ENCODE data around the gene RBBP4.
"Not testable (repeated sequence)": the region's sequence is repeated elsewhere in the genome, so short reads cannot be mapped to it uniquely, and the experiment has no call there.

Gene RBBP4

DNA sequence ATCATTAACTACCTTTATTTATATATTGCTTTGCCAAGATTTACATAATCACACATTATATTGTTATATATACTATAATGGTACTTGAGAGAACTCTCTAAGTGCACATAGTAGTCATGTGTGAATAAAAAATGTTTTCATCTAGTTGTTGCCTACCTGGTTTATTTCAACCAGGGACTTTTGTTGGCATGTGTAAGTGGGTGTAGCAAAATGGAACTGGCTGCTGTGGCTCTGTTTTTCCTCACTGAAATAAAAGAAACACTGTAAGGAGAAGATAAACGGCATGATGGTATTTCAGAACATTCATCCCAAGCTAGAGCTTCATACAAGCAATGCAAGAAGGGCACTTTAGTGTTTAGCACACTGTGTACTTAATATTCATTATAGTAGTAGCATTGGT, 14.9 kb downstream of the RBBP4 start:
- TF ChIP-seq, protein P1, sequence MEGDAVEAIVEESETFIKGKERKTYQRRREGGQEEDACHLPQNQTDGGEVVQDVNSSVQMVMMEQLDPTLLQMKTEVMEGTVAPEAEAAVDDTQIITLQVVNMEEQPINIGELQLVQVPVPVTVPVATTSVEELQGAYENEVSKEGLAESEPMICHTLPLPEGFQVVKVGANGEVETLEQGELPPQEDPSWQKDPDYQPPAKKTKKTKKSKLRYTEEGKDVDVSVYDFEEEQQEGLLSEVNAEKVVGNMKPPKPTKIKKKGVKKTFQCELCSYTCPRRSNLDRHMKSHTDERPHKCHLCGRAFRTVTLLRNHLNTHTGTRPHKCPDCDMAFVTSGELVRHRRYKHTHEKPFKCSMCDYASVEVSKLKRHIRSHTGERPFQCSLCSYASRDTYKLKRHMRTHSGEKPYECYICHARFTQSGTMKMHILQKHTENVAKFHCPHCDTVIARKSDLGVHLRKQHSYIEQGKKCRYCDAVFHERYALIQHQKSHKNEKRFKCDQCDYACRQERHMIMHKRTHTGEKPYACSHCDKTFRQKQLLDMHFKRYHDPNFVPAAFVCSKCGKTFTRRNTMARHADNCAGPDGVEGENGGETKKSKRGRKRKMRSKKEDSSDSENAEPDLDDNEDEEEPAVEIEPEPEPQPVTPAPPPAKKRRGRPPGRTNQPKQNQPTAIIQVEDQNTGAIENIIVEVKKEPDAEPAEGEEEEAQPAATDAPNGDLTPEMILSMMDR (IDR thresholded peaks at IDR 0.05; ENCODE audit: poor library complexity, severe bottlenecking) = no peak
- Histone ChIP-seq H3K36me3 (ENCODE audit: low read depth) (peaks cover 96% of the 10 kb centered on the region), H3K4me3 (ENCODE audit: severe bottlenecking) (no peak overlapping the region), H3K9me3 (ENCODE audit: severe bottlenecking) (peaks cover 2% of the 10 kb centered on the region), H3K4me1 (ENCODE audit: insufficient read depth, poor library complexity, severe bottlenecking) (no peaks in the 10 kb centered on the region), H3K27ac (ENCODE audit: poor library complexity, severe bottlenecking) (no peak overlapping the region), H3K27me3 (ENCODE audit: insufficient read depth, poor library complexity, severe bottlenecking) (no peaks in the 10 kb centered on the region)
- no peak for DNase-seq (ENCODE audit: low spot score)
- no peak for ATAC-seq (ENCODE audit: low read depth)

GRCh38 chr1:32666901-32667566, 16.0 kb downstream of the RBBP4 start:
- no peak for ATAC-seq (ENCODE audit: low read depth)
- peaks cover 2% of the 10 kb centered on the region for H3K9me3 ChIP-seq (ENCODE audit: severe bottlenecking)
- TF ChIP-seq, protein P1 (IDR thresholded peaks at IDR 0.05; ENCODE audit: poor library complexity, severe bottlenecking) = no peak
- H3K36me3 ChIP-seq (ENCODE audit: low read depth) = peaks cover 99% of the 10 kb centered on the region
- no peaks in the 10 kb centered on the region for H3K4me1 ChIP-seq (ENCODE audit: insufficient read depth, poor library complexity, severe bottlenecking)
- H3K27ac ChIP-seq (ENCODE audit: poor library complexity, severe bottlenecking) = no peak overlapping the region
- DNase-seq (ENCODE audit: low spot score) = no peak
- no peak overlapping the region for H3K4me3 ChIP-seq (ENCODE audit: severe bottlenecking)
- no peaks in the 10 kb centered on the region for H3K27me3 ChIP-seq (ENCODE audit: insufficient read depth, poor library complexity, severe bottlenecking)

DNA sequence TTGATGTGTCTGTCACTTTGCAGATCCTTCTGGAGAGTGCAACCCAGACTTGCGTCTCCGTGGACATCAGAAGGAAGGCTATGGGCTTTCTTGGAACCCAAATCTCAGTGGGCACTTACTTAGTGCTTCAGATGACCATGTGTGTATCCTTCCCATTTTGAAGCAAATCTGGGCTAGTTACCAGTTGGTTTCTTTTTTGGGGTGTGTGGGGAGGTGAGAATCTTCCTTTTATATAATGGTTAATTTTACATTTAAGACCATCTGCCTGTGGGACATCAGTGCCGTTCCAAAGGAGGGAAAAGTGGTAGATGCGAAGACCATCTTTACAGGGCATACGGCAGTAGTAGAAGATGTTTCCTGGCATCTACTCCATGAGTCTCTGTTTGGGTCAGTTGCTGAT, 17.7 kb downstream of the RBBP4 start:
- H3K27me3 ChIP-seq (ENCODE audit: insufficient read depth, poor library complexity, severe bottlenecking); H3K27ac ChIP-seq (ENCODE audit: poor library complexity, severe bottlenecking); H3K4me3 ChIP-seq (ENCODE audit: severe bottlenecking); H3K4me1 ChIP-seq (ENCODE audit: insufficient read depth, poor library complexity, severe bottlenecking); H3K9me3 ChIP-seq (ENCODE audit: severe bottlenecking); ATAC-seq (ENCODE audit: low read depth); DNase-seq (ENCODE audit: low spot score): not testable (repeated sequence)
- H3K36me3 ChIP-seq (ENCODE audit: low read depth) = peaks cover 99% of the 10 kb centered on the region

DNA sequence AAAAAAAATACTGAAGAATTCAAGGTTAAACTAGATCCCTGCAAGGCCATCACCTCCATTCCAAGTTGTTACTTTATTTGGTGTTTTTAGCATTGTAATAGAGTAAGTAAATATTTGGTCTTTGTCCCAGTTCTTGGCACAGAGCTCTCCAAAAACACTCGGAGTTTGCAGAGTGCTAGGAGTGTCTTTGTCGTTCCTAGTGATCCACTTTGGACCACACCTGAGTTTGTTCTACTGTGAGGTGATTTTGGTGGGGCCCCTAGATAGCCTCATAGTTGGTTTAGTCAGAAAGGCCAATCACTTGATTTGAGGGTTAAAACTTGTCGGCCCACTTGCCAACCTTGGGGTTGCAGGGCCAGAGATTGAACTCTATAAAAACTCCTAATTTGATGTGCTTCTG, 25.9 kb downstream of the RBBP4 start:
- Histone ChIP-seq H3K4me3 (ENCODE audit: severe bottlenecking) (no peak overlapping the region), H3K27ac (ENCODE audit: poor library complexity, severe bottlenecking) (no peak overlapping the region), H3K4me1 (ENCODE audit: insufficient read depth, poor library complexity, severe bottlenecking) (no peaks in the 10 kb centered on the region), H3K36me3 (ENCODE audit: low read depth) (peaks cover 94% of the 10 kb centered on the region), H3K27me3 (ENCODE audit: insufficient read depth, poor library complexity, severe bottlenecking) (no peaks in the 10 kb centered on the region), H3K9me3 (ENCODE audit: severe bottlenecking) (no peaks in the 10 kb centered on the region)
- ATAC-seq (ENCODE audit: low read depth) (no peak), DNase-seq (ENCODE audit: low spot score) (no peak)
- TF ChIP-seq, protein P1 (IDR thresholded peaks at IDR 0.05; ENCODE audit: poor library complexity, severe bottlenecking) = no peak

GRCh38 chr1:32679993-32680392, 29.0 kb downstream of the RBBP4 start:
- not testable (repeated sequence) for H3K4me1 ChIP-seq (ENCODE audit: insufficient read depth, poor library complexity, severe bottlenecking); H3K9me3 ChIP-seq (ENCODE audit: severe bottlenecking); DNase-seq (ENCODE audit: low spot score); H3K27ac ChIP-seq (ENCODE audit: poor library complexity, severe bottlenecking); H3K27me3 ChIP-seq (ENCODE audit: insufficient read depth, poor library complexity, severe bottlenecking); H3K4me3 ChIP-seq (ENCODE audit: severe bottlenecking); ATAC-seq (ENCODE audit: low read depth)
- peaks cover 85% of the 10 kb centered on the region for H3K36me3 ChIP-seq (ENCODE audit: low read depth)

DNA sequence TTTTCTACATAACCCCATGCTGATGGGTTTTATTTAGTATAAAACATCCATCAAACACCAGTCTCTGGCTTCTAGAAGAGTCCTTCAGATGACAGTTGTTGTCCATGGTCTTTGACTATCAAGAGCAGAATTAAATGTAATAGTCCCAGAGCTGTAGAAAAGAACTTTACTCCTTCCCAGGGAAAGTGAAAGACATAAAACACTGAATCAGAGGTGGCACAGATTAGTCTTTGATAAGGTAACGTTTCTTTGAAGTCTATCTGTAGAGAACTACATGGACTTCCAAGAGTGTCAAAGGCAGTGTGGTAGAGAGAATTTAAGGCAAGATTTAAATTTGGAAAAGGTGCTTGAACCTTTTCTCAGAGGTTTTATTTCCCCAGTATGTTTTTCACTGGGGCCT, 29.6 kb downstream of the RBBP4 start:
- no peaks in the 10 kb centered on the region for H3K9me3 ChIP-seq (ENCODE audit: severe bottlenecking)
- H3K27ac ChIP-seq (ENCODE audit: poor library complexity, severe bottlenecking) = no peak overlapping the region
- DNase-seq (ENCODE audit: low spot score) = no peak
- TF ChIP-seq, protein P1 (IDR thresholded peaks at IDR 0.05; ENCODE audit: poor library complexity, severe bottlenecking) = no peak
- no peak for ATAC-seq (ENCODE audit: low read depth)
- H3K4me1 ChIP-seq (ENCODE audit: insufficient read depth, poor library complexity, severe bottlenecking) = no peaks in the 10 kb centered on the region
- no peaks in the 10 kb centered on the region for H3K27me3 ChIP-seq (ENCODE audit: insufficient read depth, poor library complexity, severe bottlenecking)
- H3K36me3 ChIP-seq (ENCODE audit: low read depth) = peaks cover 85% of the 10 kb centered on the region
- no peak overlapping the region for H3K4me3 ChIP-seq (ENCODE audit: severe bottlenecking)
